ENCODE data around the gene GPR15.

GRCh38 chr3:98534168-98534567 lies 2.4 kb downstream of the GPR15 start:
- TF ChIP-seq POLR2A (IDR thresholded peaks at IDR 0.05), result no peak
- no peak for TF ChIP-seq CTCF (IDR thresholded peaks at IDR 0.05)

All from testis (tissue), 2 donors.